GM18511 (cell line): Measurements from ENCODE around the gene GCNT4.
"Not testable (repeated sequence)": the region's sequence is repeated elsewhere in the genome, so short reads cannot be mapped to it uniquely, and the experiment has no call there.

Source experiments
- ATAC-seq: cut with Tn5 transposase; IDR thresholded peaks from one replicate; pipeline ENCODE4 v1.9.1; 2021; ENCODE audit warnings: mild to moderate bottlenecking, moderate library complexity; ENCODE audit not compliant: unreplicated experiment

The GCNT4 gene, protein sequence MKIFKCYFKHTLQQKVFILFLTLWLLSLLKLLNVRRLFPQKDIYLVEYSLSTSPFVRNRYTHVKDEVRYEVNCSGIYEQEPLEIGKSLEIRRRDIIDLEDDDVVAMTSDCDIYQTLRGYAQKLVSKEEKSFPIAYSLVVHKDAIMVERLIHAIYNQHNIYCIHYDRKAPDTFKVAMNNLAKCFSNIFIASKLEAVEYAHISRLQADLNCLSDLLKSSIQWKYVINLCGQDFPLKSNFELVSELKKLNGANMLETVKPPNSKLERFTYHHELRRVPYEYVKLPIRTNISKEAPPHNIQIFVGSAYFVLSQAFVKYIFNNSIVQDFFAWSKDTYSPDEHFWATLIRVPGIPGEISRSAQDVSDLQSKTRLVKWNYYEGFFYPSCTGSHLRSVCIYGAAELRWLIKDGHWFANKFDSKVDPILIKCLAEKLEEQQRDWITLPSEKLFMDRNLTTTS

DNA sequence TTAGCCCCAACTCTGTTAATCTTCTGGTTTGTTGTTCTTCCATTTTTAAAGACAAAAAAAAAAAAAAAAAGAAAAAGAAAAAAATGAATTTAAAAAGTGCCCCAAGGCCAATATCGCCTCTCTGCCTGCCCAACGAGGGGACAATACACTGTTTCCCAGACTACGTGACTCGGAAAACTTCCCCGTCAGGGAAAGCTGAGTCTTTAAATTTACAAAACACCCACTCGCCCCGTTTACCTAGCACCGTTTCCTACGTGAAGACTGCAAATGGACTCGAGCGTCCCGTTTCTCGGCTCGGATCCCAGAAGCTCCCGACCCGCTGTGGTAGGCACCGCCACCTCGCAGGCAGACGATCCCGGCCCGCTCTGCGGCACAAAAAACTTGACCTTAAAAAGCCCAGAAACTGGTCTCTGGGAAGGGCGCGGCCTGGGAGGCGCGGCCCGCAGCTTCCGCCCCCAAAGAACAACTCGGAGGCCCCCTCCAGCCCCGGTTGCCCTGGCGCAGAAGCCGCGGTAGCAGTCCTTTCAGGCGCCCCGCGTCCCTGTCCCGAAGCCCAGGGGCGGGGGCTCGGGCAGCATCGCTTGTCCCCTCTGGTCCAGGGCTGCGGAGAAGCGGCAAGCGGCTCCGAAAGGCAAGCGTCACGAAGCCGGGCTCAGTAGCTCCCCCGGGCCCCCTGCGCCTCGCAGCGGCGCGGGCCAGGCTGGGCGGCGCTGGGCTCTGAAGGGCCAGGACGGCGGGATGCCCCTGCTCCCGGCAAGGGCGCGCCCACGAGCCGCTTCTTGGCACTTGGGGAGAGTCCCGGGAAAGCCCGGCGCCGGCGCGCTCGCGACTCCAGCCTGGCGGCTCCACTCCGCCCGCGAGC is at the start of gene GCNT4:
Gene GCNT4 (minus strand): TSS at position 367 of the 862 bp plus-strand sequence. CDS start 22,521 bp downstream, outside the sequence.
- ATAC-seq, result peak; percentile 13

DNA sequence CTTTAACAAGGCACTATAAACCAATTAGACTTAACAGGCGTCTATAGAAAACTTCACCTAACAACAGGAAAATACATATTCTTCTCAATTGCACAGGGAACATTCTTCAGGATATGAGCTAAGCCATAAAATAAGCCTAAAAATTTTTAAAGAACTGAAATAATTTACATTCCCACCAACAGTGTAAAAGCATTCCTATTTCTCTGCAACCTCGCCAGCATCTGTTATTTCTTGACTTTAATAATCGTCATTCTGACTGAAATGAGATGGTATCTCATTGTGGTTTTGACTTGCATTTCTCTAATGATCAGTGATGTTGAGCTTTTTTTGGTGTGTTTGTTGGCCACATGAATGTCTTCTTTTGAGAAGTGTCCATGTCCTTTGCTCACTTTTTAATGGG is 43.6 kb upstream of the GCNT4 start:
- ATAC-seq, result not testable (repeated sequence)

GRCh38 chr5:75091597-75091996 is 39.2 kb upstream of the GCNT4 start:
- ATAC-seq, result no peak

- no peak for ATAC-seq
Measured at GRCh38 chr5:75089662-75090061, 37.3 kb upstream of the GCNT4 start.

GRCh38 chr5:75089137-75089536 is 36.8 kb upstream of the GCNT4 start:
- ATAC-seq, result no peak

GRCh38 chr5:75088648-75089047 is 36.3 kb upstream of the GCNT4 start:
- no peak for ATAC-seq

DNA sequence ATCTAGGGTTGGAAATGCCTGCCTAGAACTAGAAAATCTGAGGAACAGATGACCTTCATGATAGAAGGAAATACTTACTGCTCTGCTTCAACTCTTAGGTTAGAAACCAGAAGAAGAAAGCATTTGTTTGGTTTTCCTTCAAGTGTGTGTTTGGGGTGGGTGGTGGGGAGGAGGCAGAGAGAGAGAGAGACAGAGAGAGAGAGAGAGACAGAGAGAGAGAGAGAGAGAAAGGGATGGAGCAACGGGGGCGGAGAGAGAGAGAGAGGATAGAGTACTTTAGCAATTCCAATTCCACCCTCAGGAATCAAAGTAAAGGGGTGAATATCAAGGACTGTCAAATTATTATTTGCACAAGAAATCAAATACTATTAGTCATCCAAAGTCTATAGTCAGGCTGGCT is 29.2 kb upstream of the GCNT4 start:
- ATAC-seq, result no peak

GRCh38 chr5:75079346-75079745 is 27.0 kb upstream of the GCNT4 start:
- ATAC-seq, result not testable (repeated sequence)

DNA sequence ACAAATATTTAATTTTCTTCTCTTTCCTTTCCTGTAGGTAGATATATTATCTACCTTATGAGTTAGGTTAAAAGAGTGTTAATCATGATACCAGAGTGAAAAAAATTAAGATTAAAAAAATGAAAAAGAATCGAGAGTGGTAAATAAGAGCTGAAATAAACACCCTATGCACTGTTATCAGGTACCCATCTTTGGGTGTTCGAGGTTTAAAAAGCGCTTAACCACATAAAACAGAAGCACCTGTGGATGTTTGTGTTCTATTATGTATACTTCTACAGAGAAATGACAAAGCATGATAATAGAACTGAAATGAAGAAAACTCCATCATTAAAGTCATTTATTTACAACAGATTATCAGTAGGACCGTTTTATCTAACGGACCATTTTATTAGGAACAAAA is 25.7 kb upstream of the GCNT4 start:
- ATAC-seq, result no peak

- ATAC-seq, result no peak
Measured at GRCh38 chr5:75072061-75072460, 19.7 kb upstream of the GCNT4 start.

DNA sequence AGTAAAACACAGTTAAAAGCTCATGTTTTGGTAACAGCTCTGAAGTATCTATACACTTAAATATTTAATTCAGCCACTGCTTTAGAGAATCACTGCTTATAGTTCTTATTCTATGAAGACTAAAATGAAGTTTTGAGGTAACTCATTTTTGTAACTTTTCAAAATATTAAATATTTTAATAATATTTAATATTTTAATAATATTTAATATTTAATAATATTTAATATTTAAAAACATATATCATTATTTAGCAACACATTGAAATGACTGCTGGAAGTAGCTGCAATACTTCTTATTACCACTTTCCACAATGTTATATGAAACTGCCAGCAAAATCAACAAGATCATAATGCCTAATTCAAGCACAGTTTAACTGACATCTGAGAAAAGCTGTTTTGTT is 18.7 kb upstream of the GCNT4 start:
- no peak for ATAC-seq

- ATAC-seq, result no peak
Measured at GRCh38 chr5:75067434-75067833, 15.1 kb upstream of the GCNT4 start.

DNA sequence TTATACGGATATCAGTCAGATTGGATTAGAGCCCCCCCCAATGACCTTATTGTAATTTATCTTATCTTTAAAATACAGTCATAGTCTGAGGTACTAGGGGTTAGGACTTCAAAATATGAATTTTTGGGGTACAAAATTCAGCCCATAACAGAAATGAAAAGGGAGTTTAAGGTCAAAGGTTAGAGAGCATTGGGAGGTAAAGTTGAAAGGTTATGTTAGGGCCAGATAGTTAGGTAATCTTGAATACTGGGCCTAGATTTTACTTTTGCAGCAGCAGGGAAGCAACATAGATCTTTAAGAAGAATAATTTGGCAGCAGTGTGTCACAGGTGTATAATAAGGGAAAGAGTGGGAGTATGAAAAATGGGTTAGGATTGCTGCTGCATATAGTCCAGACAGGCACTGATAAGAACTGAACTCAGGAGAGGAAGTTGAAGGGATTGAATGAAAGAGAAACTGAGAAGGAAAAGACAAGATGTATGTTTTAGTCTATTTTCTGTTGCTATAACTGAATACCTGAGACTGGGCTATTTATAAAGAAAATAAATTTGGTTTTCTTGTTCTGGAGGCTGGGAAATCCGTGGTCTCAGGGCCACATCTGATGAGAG is 10.7 kb upstream of the GCNT4 start:
- no peak for ATAC-seq

- no peak for ATAC-seq
Measured at GRCh38 chr5:75059912-75060545, 7.7 kb upstream of the GCNT4 start.

DNA sequence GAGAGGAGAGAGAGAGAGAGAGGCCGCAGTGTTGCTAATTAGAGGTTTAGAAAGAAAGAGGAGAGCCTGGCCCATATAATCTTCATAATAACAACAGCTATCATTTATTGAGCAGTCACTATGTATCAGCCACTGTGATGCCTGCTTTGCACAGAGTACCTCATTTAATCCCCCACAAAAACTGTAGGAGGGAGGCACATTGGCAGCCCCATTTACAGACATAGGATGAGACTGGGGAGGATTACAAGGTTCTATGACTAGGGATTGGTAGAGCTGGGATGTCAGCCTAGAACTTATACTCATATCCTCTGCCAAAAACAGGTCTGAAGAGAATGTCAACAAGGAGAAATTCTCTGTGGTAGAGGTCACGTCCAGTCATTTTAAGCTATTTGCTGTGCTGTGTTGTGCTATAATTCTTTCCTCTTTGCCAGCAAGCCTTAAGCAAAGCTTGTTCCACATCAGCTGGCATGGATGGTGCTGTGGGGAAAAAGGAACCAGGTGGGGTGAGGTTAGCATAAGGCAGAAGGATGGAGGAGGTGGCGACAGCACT is 6.7 kb upstream of the GCNT4 start:
- no peak for ATAC-seq

GRCh38 chr5:75057561-75057960 is 5.2 kb upstream of the GCNT4 start:
- ATAC-seq, result no peak

- no peak for ATAC-seq
Measured at GRCh38 chr5:75055727-75056144, 3.4 kb upstream of the GCNT4 start.

- no peak for ATAC-seq
Measured at GRCh38 chr5:75054134-75054930, 2.0 kb upstream of the GCNT4 start.

GRCh38 chr5:75053304-75054133 is 1.2 kb upstream of the GCNT4 start:
- peak; percentile 30 for ATAC-seq
